NCI-H1436 treated with DMSO at 0.1 percent for 48 hours (cell line): Measurements from ENCODE around the gene GSTM2.
"Not testable (repeated sequence)": the region's sequence is repeated elsewhere in the genome, so short reads cannot be mapped to it uniquely, and the experiment has no call there.

Experiments used
- DNase-seq: peaks from one replicate; lab custom pipeline; 2025; lab: John Stamatoyannopoulos, UW

Gene GSTM2

GRCh38 chr1:109677459-109677858 lies 9.6 kb downstream of the GSTM2 start:
- DNase-seq, result no peak

DNA sequence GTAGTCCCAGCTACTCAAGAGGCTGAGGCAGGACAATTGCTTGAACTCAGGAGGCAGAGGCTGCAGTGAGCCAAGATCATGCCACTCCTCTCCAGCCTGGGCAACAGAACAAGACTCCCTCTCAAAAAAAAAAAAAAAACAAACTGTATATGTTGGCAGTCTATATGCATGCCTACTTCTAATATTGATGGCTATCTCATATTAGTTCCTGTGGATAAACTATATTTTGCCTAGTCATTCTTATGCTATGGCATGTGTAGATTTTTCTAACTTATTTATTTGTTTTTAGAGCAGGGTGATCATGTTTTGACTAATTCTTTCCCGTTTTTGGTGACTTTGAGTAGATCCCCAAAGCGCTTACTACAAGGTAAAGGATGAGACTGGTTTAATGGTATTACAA lies 10.8 kb downstream of the GSTM2 start:
- not testable (repeated sequence) for DNase-seq

GRCh38 chr1:109684777-109685176 lies 16.9 kb downstream of the GSTM2 start:
- not testable (repeated sequence) for DNase-seq

- DNase-seq, result not testable (repeated sequence)
Measured at GRCh38 chr1:109685399-109685798, 17.5 kb downstream of the GSTM2 start.

DNA sequence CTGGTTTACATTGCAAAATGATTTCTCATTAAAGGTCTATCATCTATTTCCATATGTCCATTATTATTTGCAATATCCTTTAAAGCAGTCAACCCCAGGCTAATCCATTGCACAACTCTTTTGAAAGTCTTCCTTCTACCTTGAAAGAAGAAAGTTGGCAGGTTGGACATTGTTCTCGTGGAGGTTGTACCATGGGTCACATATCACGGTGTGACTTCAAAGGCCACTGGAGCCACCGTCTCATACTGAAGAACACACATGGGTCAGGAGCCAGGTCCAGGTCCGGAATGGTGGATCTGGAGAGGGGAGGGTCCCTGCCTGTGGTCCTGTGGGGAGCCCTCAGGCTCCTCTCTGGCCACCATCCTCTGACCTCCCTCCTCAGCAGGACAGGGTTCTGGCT lies 18.0 kb downstream of the GSTM2 start:
- not testable (repeated sequence) for DNase-seq

DNA sequence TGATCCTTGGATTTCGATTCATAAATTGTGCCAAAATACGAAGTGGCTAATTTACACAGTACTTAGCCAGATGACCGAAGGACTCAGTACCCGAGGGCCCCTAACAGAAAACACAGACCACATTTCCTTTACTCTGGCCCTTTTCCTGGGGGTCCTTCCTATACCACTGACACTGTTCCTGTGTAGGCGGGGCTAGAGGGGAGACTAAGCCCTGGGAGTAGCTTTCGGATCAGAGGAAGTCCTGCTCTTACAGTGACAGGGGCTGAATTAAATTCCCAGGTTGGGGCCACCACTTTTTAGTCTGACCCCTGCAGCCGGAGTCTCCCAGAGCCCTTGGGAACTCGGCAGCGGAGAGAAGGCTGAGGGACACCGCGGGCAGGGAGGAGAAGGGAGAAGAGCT lies 19.3 kb downstream of the GSTM2 start:
- DNase-seq, result not testable (repeated sequence)

GRCh38 chr1:109687641-109688499 lies 20.0 kb downstream of the GSTM2 start, which contains the start of gene GSTM1:
Gene GSTM1, plus strand, starts transcription at chr1:109687817. Its CDS starts 57 bp downstream, at chr1:109687874.
- DNase-seq, result no peak

- DNase-seq, result no peak
Measured at GRCh38 chr1:109689844-109690405, 22.1 kb downstream of the GSTM2 start.

DNA sequence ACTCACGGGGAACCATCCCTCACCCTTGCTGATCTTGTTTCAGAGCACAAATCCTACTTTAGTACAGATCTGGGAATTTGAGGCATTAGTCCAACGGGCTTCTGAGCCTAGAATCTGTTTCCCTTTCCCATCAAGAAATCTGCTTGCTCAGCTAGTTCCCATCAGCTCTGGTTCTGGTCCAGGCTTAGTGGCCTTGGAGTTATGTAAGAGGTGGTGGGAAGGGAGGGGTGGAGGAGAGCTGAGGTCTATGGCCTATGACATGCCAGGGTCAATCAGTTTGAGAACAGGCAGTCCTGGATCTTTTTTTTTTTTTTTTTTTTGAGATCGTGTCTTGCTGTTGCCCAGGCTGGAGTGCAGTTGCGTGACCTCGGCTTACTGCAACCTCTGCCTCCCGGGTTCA lies 23.9 kb downstream of the GSTM2 start:
- DNase-seq, result no peak

DNA sequence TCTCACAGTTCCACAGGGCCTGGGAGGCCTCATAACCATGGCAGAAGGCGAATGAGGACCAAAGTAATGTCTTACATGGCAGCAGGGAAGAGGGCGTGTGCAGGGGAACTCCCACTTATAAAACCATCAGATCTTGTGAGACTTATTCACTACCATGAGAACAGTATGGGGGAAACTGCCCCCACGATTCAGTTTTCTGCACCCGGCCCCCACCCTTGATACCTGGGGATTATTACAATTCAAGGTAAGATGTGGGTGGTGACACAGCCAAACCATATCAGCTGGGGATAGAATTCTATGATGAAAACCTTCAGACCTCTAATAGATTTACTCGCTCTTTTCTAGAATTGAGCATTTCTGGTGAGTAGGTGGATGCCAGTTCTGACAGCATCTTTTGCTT lies 26.5 kb downstream of the GSTM2 start:
- not testable (repeated sequence) for DNase-seq

DNA sequence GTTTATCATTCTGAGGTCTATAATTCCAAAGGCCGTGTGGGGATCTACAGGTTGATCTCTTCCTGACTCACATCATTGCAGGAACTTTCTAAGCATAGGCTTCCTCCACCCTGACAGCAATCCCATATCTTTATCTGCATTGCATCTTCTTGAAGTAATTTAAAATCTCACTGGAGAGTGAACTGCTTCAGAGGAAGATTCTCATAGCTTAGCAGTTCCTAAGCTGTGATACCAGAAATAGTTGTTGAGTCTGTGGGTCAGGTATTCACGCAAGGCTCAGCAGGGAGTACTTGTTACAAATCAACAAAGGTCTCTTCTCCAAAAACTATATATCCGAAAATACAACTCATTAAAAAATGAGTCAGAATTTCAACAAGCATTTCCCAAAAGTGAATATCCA lies 27.3 kb downstream of the GSTM2 start:
- DNase-seq, result not testable (repeated sequence)

DNA sequence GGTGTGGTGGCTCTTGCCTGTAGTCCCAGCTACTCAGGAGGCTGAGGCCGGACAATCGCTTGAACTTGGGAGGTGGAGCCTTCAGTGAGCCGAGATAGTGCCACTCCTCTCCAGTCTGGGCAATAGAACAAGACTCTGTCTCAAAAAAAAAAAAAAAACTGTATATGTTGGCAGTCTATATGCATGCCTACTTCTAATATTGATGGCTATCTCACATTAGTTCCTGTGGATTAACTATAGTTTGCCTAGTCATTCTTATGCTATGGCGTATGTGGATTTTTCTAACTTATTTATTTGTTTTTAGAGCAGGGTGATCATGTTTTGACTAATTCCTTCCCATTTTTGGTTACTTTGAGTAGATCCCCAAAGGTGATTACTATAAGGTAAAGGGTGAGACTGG lies 29.2 kb downstream of the GSTM2 start:
- DNase-seq, result no peak

DNA sequence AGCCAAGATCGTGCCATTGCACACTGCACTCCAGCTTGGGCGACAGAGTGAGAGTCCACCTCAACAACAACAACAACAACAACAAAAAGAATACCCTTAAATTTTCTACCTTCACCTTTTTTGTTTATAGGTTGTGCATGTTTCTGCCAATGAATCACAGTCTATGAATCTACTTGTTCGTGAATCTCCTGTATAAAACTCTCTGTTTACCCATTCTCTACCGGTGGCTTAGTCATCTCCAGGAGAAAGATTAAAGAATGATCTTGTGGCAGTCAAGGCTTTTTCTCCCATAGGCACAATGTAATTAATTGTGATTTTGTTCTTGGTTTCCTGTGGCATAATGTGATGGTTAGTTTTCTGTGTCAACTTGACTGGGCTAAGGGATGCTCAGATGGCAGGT lies 30.0 kb downstream of the GSTM2 start:
- DNase-seq, result not testable (repeated sequence)

DNA sequence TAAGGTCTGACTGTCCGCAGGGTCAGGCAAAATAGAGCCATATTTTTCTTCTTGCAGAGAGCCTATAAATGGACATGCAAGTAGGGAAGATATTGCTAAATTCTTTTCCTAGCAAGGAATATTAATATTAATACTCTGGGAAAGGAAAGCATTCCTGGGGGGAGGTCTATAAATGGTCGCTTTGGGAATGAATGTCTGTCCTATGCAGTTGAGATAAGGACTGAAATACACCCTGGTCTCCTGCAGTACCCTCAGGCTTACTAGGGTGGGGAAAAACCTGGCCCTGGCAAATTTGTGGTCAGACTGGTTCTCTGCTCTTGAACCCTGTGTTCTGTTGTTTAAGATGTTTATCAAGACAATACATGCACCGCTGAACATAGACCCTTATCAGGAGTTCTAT lies 35.1 kb downstream of the GSTM2 start:
- not testable (repeated sequence) for DNase-seq

GRCh38 chr1:109704173-109704572 lies 36.3 kb downstream of the GSTM2 start:
- DNase-seq, result no peak

DNA sequence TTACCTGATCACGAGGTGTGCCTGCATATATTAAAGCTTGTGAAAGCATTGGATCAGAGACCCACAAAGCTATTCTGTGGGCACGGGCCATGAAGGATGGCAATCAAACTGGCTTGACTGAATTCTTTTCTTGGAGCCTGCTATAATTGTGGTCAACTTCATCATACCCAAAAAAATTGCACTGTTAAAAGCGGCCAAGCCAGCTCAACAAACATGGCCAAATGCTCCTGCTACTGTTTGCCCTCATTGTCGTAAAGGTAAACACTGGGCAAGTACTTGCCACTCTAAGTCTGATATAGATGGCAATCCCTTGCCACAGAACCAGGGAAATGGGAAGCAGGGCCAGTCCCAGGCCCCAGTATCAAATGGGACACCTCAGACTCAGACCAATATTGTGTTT lies 37.6 kb downstream of the GSTM2 start:
- no peak for DNase-seq

GRCh38 chr1:109708949-109709348 lies 41.1 kb downstream of the GSTM2 start:
- DNase-seq, result not testable (repeated sequence)

- DNase-seq, result not testable (repeated sequence)
Measured at GRCh38 chr1:109709822-109710221, 42.0 kb downstream of the GSTM2 start.

DNA sequence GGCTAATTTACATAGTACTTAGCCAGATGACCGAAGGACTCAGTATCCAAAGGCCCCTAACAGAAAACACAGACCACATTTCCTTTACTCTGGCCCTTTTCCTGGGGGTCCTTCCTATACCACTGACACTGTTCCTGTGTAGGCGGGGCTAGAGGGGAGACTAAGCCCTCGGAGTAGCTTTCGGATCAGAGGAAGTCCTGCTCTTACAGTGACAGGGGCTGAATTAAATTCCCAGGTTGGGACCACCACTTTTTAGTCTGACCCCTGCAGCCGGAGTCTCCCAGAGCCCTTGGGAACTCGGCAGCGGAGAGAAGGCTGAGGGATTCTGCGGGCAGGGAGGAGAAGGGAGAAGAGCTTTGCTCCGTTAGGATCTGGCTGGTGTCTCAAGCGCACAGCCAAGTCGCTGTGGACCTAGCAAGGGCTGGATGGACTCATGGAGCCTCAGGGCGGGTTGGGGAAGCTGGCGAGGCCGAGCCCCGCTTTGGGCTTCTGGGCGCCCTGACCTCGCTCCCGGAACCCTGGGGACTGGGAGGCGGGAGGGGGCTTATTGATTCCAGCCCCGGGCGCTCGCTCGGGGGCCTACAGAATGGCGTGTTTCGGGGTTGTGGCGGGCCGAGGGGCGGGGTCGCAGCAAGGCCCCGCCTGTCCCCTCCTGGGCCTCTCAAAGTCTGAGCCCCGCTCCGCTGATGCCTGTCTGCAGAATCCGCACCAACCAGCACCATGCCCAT lies 43.9 kb downstream of the GSTM2 start, which contains the start of gene GSTM5:
GSTM5 (plus strand) TSS at position 659 of the 728 bp plus-strand sequence; CDS start at position 721, 62 bp downstream.
- not testable (repeated sequence) for DNase-seq

DNA sequence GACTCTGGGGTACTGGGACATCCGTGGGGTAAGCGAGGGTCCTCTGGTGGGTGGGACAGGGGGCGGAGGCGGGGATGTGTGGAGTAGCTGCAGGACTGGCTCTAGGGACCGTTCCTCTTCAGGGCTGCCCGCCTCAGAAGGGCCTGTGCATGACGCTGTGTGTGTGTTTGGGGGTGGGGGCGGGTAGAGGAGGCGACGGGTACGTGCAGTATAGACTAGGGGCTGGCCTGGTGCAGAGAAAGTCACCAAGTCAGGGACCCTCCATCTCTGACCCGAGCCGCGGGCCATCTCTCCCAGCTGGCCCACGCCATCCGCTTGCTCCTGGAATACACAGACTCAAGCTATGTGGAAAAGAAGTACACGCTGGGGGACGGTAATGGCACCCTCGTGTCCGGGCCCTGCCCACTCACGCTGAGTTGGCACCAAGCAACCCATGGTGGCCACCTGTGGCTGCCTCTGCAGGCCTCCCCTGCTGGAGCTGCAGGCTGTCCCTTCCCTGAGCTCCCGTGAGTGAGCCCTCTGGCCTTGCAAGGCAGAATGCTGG lies 44.5 kb downstream of the GSTM2 start:
- no peak for DNase-seq

- DNase-seq, result no peak
Measured at GRCh38 chr1:109713636-109714035, 45.8 kb downstream of the GSTM2 start.

DNA sequence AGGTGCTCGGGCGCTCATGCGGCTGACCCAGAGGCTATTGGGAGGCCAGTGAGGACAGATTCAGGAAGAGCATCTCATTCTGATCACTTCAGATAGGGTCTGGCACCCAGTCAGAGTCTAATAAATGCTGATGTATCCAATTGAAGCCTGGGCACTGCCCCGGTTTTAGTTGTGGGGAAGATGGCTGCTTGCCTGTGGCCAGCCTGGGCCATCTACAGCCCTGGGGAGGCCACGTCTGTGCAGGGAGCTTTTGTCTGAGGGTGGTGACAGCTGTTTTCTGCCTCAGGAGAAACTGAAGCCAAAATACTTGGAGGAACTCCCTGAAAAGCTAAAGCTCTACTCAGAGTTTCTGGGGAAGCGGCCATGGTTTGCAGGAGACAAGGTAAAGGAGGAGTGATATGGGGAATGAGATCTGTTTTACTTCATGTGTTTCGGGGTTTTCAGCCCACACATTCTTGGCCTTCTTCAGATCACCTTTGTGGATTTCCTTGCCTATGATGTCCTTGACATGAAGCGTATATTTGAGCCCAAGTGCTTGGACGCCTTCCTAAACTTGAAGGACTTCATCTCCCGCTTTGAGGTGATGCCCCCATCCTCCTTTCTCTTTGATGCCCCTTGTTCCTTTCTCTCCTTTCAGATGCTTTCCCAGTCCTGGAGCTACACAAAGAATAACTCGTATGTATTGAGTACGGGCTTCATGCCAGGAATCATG lies 47.0 kb downstream of the GSTM2 start:
- DNase-seq, result no peak
